Cerebellar cortex (tissue), 1 donor: ENCODE data around the gene PLXNB1.
A peak's percentile ranks its signal among the peaks of the same experiment; 100 is the strongest.

Experiments used
- DNase-seq: peaks from one replicate; pipeline ENCODE4 v3.0.0-alpha.2; 2015; ENCODE audit warnings: low spot score

PLXNB1 gene

GRCh38 chr3:48367201-48367600 is 62.7 kb downstream of the PLXNB1 start:
- peak; percentile 98 for DNase-seq

- no peak for DNase-seq
Observed at GRCh38 chr3:48364840-48365239, 65.0 kb downstream of the PLXNB1 start.

DNA sequence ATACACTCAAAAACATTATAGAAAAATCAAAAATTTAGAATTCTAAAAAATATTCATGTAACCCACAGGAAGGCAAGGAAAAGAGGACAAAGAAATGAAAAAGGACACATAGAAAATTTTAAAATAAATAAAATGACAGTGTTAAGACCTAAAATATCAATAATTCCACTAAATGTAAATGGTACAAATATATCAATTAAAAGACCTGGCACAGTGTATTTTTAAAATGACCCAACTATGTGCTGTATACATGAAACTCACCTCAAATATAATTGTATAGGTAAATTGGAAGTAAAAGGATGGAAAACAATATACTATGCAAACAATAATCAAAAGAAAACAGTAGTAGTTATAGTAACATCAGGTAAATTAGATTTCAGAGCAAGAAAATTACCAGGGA is 68.0 kb downstream of the PLXNB1 start:
- no peak for DNase-seq

- no peak for DNase-seq
Observed at GRCh38 chr3:48356419-48356818, 73.5 kb downstream of the PLXNB1 start.

DNA sequence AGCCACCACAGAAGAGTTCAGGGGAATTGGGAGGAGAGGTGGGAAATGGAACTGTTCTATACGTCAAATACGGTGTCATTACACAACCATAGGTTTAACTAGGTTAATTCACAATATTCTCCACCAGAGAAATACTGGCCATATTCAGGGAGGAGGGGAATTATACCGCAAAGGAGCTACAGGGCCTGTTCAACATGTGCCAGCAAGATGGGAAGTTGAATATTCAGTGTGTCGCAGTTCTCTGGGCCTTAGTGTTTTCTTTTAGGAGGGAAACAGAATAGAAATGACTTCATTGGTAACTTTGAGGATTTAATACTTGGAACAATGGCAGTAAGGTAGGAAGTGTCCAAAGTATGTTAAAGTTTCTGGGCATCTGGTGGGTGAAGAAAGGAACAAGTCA is 75.9 kb downstream of the PLXNB1 start:
- DNase-seq: no peak
